Astrocyte of the spinal cord (primary cell): Measurements from ENCODE around the gene ZNF778.

Experiments used
- DNase-seq: peaks from one replicate; pipeline ENCODE4 v3.0.0; 2011; ENCODE audit warnings: low read depth, low spot score
- H3K4me3 ChIP-seq: 2 replicates; pipeline ENCODE4 v1.5.1; 2011; ENCODE audit warnings: low read depth, mild to moderate bottlenecking, low read length, moderate library complexity
- in situ Hi-C: cut with HindIII; loops from 2 replicates; pipeline ENCODE4 v1.10.0; 2017; ENCODE audit warnings: low sequenced_read_pairs
- TF ChIP-seq, protein P1 (sequence below): IDR thresholded peaks from 2 replicates; pipeline ENCODE4 v1.5.1; 2012; ENCODE audit warnings: low read depth, mild to moderate bottlenecking, low read length, inconsistent platforms

ZNF778 gene

DNA sequence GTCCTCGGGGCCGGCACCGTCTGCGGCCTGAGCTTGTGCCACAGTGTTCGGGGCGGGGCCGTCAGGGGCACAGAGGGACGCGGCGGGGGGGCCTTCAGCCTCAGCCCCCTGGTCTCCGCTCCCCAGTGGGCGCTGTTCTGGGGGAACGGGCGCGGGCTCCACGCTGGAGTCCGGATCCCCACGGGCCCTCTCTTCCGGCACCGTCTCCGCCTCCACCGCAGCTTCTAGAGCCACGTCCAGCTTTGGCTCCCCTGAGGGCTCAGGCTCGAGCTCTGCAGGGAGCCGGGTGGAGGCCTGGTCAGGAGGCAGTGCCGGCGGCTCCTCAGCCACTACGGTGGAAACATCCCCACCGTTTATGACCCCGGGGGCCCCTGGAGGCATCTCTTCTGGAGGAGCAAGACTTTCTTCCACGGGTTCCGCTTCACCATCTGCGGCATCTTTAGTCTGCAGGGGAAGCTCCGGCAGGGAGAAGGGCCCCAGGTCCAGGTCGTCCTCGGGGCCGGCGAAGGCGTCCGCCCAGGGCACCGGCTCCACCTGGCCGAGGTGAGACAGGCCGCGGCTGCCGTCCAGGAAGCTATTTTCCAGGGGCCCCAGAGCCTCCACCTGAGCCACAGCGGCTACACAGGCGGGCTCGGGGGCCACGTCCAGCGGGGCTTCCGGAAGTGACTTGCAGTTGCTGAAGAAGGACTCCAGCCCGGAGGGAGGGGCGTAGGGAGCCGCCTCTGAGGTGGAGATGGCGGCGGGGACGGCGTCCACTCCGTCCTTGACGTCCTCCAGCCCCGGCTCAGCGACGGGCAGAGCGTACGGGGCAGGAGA lies 62.4 kb downstream of the ZNF778 start:
- H3K4me3 ChIP-seq, result no peak overlapping the region
- TF ChIP-seq, protein P1, sequence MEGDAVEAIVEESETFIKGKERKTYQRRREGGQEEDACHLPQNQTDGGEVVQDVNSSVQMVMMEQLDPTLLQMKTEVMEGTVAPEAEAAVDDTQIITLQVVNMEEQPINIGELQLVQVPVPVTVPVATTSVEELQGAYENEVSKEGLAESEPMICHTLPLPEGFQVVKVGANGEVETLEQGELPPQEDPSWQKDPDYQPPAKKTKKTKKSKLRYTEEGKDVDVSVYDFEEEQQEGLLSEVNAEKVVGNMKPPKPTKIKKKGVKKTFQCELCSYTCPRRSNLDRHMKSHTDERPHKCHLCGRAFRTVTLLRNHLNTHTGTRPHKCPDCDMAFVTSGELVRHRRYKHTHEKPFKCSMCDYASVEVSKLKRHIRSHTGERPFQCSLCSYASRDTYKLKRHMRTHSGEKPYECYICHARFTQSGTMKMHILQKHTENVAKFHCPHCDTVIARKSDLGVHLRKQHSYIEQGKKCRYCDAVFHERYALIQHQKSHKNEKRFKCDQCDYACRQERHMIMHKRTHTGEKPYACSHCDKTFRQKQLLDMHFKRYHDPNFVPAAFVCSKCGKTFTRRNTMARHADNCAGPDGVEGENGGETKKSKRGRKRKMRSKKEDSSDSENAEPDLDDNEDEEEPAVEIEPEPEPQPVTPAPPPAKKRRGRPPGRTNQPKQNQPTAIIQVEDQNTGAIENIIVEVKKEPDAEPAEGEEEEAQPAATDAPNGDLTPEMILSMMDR, result no peak
- in situ Hi-C loops, result no loop called here
- no peak for DNase-seq

DNA sequence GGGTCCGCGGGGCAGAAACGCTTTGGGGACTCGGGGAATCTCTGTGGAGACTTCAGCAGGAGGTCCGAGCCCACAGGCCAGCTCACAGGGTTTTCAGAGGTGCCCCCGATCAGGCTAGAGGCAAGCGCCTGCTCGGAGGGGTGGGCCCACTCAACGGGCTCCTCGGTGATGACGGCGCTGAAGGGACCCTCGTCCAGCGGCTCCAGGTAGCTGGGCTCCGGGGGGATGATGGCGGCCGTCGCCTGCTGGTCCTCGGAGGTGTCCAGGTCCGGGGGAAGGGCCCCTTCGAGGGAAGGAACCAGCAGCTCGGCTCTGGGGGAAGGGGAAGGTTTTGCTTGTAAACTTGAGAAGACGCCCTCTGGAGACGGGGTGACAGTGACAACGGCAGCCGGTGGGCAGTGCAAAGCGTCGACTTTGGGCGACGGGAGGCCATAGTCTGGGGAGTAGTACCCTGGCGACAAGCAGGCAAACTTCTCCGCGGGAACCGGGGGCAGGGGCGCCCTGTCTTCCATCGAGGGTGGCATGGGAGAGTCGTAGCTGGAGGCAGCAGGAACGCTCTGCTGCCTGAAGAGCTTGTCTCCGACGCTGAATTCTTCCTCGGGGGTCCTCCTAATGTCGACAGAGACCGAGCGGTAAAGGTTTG lies 63.2 kb downstream of the ZNF778 start:
- DNase-seq, result no peak
- in situ Hi-C loops, result no loop called here
- no peak overlapping the region for H3K4me3 ChIP-seq
- TF ChIP-seq, protein P1, result no peak

DNA sequence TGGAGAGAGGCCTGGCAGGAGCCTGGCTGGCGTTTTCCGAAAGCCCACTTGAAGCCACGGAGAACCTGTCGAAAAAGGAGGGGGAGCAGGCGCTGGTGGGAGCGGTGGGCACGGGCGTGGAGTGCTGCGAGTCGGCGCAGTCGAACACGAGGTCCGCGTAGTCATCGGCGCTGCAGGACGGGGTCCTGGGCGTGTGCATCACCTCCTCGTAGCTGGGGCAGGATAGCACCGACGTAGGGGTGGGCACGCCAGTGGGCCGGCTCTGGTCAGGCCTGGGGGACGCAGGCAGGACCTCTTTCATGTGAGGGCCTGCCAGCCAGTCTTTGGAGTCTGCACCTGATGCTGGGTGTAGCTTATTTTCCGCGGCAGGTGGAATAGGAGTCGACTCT lies 63.7 kb downstream of the ZNF778 start:
- H3K4me3 ChIP-seq, result no peak overlapping the region
- TF ChIP-seq, protein P1, result no peak
- DNase-seq, result no peak
- in situ Hi-C loops, result no loop called here

DNA sequence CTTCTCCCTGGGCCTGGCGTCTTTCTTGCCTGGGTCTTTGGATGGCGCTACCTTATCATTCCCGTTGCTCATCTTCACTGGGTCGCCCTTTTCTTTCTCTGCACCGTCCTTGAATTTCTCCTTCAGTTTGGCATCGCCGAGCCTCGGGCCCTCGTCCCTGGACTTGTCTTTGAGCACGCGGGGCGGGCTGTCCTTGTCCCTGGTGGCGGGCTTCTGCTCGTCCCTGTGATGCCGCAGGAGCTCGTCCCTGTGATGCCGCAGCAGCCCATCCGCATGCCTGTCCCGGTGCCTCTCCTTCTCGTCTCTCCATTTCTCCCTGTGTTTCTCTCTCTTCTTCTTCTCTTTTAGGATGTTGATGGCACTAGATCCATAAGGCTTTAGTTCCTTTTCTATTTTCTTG lies 64.3 kb downstream of the ZNF778 start:
- TF ChIP-seq, protein P1, result no peak
- in situ Hi-C loops, result no loop called here

DNA sequence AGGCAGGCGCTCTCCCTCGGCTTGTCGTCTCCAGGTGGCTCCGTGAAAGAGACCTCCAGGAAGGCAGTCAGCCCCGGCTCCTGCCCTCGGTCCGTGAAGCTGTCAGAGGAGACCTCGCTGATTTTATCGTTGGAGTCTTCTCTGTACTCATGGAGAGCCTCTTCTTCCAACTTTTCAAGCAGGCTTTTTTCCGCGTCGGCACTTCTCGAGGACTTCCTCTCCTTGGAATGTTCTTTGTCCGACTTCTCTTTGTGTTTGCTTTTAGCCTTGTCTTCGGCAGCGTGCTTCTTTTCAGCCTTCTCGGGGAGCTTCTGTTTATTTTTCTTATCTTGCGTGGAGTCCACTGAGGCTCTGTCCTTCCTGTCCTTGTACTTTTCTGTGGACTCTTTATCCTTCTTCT lies 65.0 kb downstream of the ZNF778 start:
- DNase-seq, result no peak
- TF ChIP-seq, protein P1, result no peak

More for the DNA sequence above, 64.3 kb downstream of the ZNF778 start:
- no peak for DNase-seq
- H3K4me3 ChIP-seq, result no peak overlapping the region

DNA sequence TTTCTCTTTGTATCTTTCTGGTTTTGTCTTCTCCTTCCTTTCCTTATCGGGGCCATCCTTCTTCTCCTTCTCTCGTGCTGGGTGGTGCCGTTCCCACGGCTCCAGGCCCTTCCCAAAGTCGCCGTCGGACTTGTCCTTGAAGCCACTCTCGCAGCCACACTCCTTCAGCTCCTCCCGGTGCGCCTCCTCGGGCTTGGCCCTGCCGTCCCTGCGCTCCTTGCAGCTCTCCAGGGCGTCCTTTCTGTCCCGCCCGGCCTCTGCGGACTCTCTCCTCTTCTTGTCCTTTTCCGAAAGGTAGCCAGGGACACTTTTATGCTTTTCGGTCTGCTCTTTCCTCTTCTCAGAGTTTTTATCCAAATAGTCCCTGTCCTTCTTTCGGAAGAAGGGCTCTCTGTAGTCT lies 65.9 kb downstream of the ZNF778 start:
- TF ChIP-seq, protein P1, result no peak
- in situ Hi-C loops, result no loop called here
- DNase-seq, result no peak
- H3K4me3 ChIP-seq, result no peak overlapping the region

More for the DNA sequence above, 65.0 kb downstream of the ZNF778 start:
- no peak overlapping the region for H3K4me3 ChIP-seq
- in situ Hi-C loops, result no loop called here
